Fibroblast of lung (primary cell): Measurements from ENCODE around the gene MAP3K2. TPM values are rescaled to one million over a fixed set of nuclear protein-coding genes. Genes with fewer than 3 reads are reported as not detected.
"Not testable (repeated sequence)": the region's sequence is repeated elsewhere in the genome, so short reads cannot be mapped to it uniquely, and the experiment has no call there.

Experiments
- DNase-seq, 2 donors: peaks; one replicate each; pipeline versions ENCODE4 v3.0.0 to v3.0.0-alpha.2; 2010; ENCODE audit warnings: low read depth in 2 of 2
- H2AFZ ChIP-seq: 2 replicates; pipeline ENCODE4 v1.5.1; 2012; ENCODE audit warnings: low read length, control low read depth, inconsistent platforms
- H3K27ac ChIP-seq: 2 replicates; pipeline ENCODE4 v1.5.1; 2011; ENCODE audit warnings: low read length, control low read depth; ENCODE audit not compliant: insufficient read depth
- H3K27me3 ChIP-seq: 2 replicates; pipeline ENCODE4 v1.5.1; 2011; ENCODE audit warnings: mild to moderate bottlenecking, low read length; ENCODE audit not compliant: control insufficient read depth, insufficient read depth
- H3K36me3 ChIP-seq: 2 replicates; pipeline ENCODE4 v1.5.1; 2011; ENCODE audit warnings: low read length; ENCODE audit not compliant: control insufficient read depth, insufficient read depth
- H3K4me1 ChIP-seq: 2 replicates; pipeline ENCODE4 v1.5.1; 2011; ENCODE audit warnings: low read length; ENCODE audit not compliant: control insufficient read depth, insufficient read depth; ENCODE audit errors: extremely low read depth
- H3K4me2 ChIP-seq: 2 replicates; pipeline ENCODE4 v1.5.1; 2011; ENCODE audit warnings: low read length, control low read depth; ENCODE audit not compliant: insufficient read depth; ENCODE audit errors: extremely low read depth
- H3K4me3 ChIP-seq, 4 experiments: fragments of 200-600 bp in 1 of 4; sonication (generic) in 1 of 4; replicated peaks in 1 of 4; 2 replicates each; pipeline ENCODE4 v1.5.1; 2011 to 2016; ENCODE audit warnings: low read length in 4 of 4, low read depth in 3 of 4, mild to moderate bottlenecking in 3 of 4, control low read depth in 2 of 4, inconsistent platforms in 1 of 4, mixed read lengths in 1 of 4; ENCODE audit not compliant: insufficient read depth in 1 of 4; ENCODE audit errors: control extremely low read depth in 1 of 4
- H3K79me2 ChIP-seq: 2 replicates; pipeline ENCODE4 v1.5.1; 2012; ENCODE audit warnings: mild to moderate bottlenecking, low read length, inconsistent platforms; ENCODE audit not compliant: control insufficient read depth, insufficient read depth
- H3K9ac ChIP-seq: 2 replicates; pipeline ENCODE4 v1.5.1; 2011; ENCODE audit warnings: mild to moderate bottlenecking, low read length, control low read depth; ENCODE audit not compliant: insufficient read depth
- H3K9me3 ChIP-seq: 2 replicates; pipeline ENCODE4 v1.5.1; 2012; ENCODE audit warnings: low read depth, low read length; ENCODE audit not compliant: control insufficient read depth, insufficient read depth
- H4K20me1 ChIP-seq: 2 replicates; pipeline ENCODE4 v1.5.1; 2011; ENCODE audit warnings: low read length; ENCODE audit not compliant: control insufficient read depth, insufficient read depth; ENCODE audit errors: extremely low read depth
- EZH2 ChIP-seq: IDR thresholded peaks from 2 replicates; pipeline ENCODE4 v1.5.1; 2012; ENCODE audit warnings: low read length, control low read depth, mild to moderate bottlenecking; ENCODE audit errors: missing control alignments
- polyA plus RNA-seq, 2 donors: library from polyadenylated mRNA; depleted of rRNA in 1 of 2; stranded (reverse) in 1 of 2; unstranded in 1 of 2; fragments of >200 nt; gene quantifications; 2 replicates each; pipeline ENCODE4 v1.2.1, GENCODE V29; 2011 to 2012; ENCODE audit warnings: missing spikeins in 1 of 2
- total RNA-seq: library from RNA; depleted of rRNA; stranded (reverse); fragments of >200 nt; gene quantifications from 2 replicates; pipeline ENCODE4 v1.2.1, GENCODE V29; 2014
- TF ChIP-seq, protein P1 (sequence below), 2 donors: IDR thresholded peaks in 1 of 2; conservative IDR thresholded peaks in 1 of 2; 1 replicate in 1 of 2; 2 replicates in 1 of 2; pipeline ENCODE4 v1.5.1; 2011 to 2012; ENCODE audit warnings: low read length in 2 of 2, control low read depth in 1 of 2, inconsistent platforms in 1 of 2, low read depth in 1 of 2, mild to moderate bottlenecking in 1 of 2

MAP3K2 gene
- total and polyA plus RNA-seq, 2 donors (not counting 1 experiment from before 2014, with no cell fraction given): 15.6 to 30.1 TPM

DNA sequence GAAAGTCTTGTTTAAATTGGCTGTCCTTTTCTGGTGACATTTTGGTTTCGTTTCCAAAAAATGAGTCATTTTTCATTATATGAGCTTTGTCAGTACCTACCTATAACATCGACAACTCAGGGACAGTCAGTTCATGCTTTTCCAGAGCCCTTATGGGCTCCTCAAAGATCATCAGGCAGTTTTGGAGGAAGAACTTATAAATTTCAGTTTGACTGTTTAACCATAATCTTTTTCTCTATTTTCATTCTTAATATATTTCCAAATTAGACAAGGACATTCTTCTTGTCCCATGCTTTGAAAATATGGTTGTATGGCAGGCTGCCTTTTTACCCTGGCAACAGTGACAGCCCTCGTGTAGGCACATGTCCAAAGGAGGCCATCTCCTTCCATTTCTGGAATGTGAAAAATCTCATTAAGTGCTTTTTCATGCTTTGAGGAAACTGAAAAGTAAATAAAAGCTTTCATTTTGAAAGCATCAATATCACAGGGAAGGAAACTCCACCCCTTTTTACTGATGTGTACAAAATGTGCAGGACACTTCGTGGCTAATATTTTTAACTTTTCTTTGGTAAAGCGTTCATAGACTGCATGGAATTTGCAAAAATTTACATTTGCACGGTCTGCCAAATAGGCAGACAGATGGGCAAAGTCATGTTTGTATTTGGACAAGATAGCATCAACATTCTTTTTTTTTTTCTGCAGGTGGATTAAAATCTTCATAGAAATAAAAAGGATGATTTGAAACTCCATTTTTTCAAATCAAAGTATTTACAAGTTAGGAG, 23.3 kb upstream of the MAP3K2 start:
- Histone ChIP-seq H3K4me1 (peaks cover 12% of the 10 kb centered on the region), H3K79me2 (no peaks in the 10 kb centered on the region), H3K9me3 (no peaks in the 10 kb centered on the region), H4K20me1 (no peaks in the 10 kb centered on the region), H3K9ac (no peak overlapping the region), H3K4me2 (peak overlapping the region; percentile 39), H2AFZ (peak overlapping the region; percentile 4), H3K36me3 (no peaks in the 10 kb centered on the region), H3K27me3 (no peaks in the 10 kb centered on the region), H3K4me3 (no peak overlapping the region), H3K27ac (peak overlapping the region; percentile 22)
- TF ChIP-seq EZH2: no peak
- TF ChIP-seq, protein P1, sequence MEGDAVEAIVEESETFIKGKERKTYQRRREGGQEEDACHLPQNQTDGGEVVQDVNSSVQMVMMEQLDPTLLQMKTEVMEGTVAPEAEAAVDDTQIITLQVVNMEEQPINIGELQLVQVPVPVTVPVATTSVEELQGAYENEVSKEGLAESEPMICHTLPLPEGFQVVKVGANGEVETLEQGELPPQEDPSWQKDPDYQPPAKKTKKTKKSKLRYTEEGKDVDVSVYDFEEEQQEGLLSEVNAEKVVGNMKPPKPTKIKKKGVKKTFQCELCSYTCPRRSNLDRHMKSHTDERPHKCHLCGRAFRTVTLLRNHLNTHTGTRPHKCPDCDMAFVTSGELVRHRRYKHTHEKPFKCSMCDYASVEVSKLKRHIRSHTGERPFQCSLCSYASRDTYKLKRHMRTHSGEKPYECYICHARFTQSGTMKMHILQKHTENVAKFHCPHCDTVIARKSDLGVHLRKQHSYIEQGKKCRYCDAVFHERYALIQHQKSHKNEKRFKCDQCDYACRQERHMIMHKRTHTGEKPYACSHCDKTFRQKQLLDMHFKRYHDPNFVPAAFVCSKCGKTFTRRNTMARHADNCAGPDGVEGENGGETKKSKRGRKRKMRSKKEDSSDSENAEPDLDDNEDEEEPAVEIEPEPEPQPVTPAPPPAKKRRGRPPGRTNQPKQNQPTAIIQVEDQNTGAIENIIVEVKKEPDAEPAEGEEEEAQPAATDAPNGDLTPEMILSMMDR (conservative IDR thresholded peaks at IDR 0.05 in 1 of 2, IDR thresholded peaks at IDR 0.05 in 1 of 2; ENCODE audit: low read depth in 1 of 2, low read length in 2 of 2): no peak
- DNase-seq: peak; percentile 37 to 64

DNA sequence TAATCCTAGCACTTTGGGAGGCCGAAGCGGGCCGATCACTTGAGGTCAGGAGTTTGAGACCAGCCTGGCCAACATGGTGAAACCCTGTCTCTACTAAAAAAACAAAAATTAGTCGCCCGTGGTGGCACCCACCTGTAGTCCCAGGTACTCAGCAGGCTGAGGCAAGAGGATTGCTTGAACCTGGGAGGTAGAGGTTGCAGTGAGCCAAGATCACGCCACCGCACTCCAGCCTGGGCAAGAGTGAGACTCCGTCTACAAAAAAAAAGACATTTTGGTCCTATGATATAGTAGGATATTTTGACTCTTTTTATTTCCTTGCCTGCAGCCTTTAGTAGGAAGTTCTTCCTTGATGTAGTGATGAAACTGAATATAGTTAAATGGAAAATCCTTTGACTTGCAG, 21.9 kb upstream of the MAP3K2 start:
- not testable (repeated sequence) for H2AFZ ChIP-seq, H4K20me1 ChIP-seq, H3K9me3 ChIP-seq, H3K4me3 ChIP-seq, H3K4me2 ChIP-seq, H3K9ac ChIP-seq, H3K36me3 ChIP-seq, DNase-seq, H3K27me3 ChIP-seq, H3K27ac ChIP-seq, H3K79me2 ChIP-seq
- peaks cover 12% of the 10 kb centered on the region for H3K4me1 ChIP-seq

DNA sequence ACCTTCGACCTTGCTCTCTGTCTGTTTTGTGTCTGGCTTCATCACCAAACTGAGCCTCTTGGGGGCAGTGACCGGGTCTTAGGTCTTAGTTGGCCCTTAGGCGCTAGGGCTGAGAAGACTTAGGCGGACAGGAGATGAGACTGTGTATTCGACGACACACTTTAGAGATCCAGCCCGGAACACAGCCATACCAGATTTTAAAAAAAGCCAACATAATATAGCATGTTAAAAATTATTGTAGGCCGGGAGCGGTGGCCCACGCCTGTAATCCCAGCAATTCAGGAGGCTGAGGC, 21.0 kb upstream of the MAP3K2 start:
- peaks cover 9% of the 10 kb centered on the region for H3K4me1 ChIP-seq
- H3K4me3 ChIP-seq: no peak overlapping the region
- no peak for DNase-seq
- no peak for TF ChIP-seq EZH2
- TF ChIP-seq, protein P1 (conservative IDR thresholded peaks at IDR 0.05 in 1 of 2, IDR thresholded peaks at IDR 0.05 in 1 of 2; ENCODE audit: low read depth in 1 of 2, low read length in 2 of 2): no peak
- H3K4me2 ChIP-seq: no peak overlapping the region
- H3K36me3 ChIP-seq: no peaks in the 10 kb centered on the region
- no peaks in the 10 kb centered on the region for H3K79me2 ChIP-seq
- H3K9me3 ChIP-seq: no peaks in the 10 kb centered on the region
- H3K9ac ChIP-seq: peak overlapping the region; percentile 75
- no peak overlapping the region for H2AFZ ChIP-seq
- peak overlapping the region; percentile 83 for H3K27ac ChIP-seq
- H3K27me3 ChIP-seq: no peaks in the 10 kb centered on the region
- no peaks in the 10 kb centered on the region for H4K20me1 ChIP-seq
